Umbilical cord (tissue), 2 donors: ENCODE results near the gene KHDRBS2. TPM values are rescaled to one million over a fixed set of nuclear protein-coding genes. Genes with fewer than 3 reads are reported as not detected.

Source experiments
- DNase-seq: peaks from one replicate; pipeline ENCODE4 v3.0.0-alpha.2; 2015; ENCODE audit warnings: low spot score
- total RNA-seq: library from RNA; depleted of rRNA; stranded (reverse); fragments of >200 nt; gene quantifications from one replicate; pipeline ENCODE4 v1.2.3, GENCODE V29; 2014; ENCODE audit warnings: low replicate concordance; ENCODE audit not compliant: insufficient read depth

Gene KHDRBS2
- total RNA-seq = 2.4 TPM

DNA sequence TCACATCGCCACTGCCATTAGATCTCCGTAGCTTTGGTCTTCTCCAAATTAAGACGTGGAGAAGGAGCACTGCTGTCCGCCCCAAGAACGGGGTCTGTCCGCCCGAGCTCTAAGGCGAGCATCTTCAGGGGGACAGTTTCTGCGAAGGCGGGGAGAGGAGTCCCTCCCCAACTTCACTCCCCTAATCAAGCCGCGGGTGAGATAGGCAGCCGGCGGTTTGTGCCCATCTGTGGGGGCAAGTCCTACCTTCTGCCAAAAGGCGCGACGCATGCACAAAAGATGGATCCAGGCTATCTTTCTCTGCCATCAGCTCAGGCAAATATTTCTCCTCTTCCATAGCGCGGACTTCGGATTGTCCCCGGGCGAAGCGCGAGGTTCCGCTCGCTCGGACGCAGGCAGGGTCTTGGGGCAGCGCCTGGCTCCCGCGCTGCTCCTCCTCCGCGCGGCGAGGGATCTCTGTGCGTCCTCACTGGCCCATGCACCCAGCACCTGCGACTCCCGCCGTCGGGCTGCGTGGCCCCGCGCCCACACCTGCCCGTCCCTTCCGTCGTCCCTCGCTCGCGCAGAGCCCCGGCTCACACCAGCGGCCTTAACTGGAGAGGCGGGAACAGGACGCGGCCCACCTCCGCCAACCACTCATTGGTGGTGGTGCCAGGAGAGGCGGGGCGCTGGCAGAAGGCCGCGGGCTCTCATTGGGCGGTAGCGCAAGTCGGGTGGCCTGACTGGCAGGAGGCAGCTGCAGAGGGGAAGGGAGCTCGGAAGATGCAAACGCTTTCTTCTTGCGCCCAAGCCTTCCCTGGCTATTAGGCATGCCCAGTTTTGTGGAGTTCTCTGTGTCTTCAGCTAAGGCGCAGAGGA lies at the start of gene KHDRBS2:
TSS of gene KHDRBS2 (minus strand) at position 614 of the 858 bp plus-strand sequence.
- peak; percentile 76 for DNase-seq

DNA sequence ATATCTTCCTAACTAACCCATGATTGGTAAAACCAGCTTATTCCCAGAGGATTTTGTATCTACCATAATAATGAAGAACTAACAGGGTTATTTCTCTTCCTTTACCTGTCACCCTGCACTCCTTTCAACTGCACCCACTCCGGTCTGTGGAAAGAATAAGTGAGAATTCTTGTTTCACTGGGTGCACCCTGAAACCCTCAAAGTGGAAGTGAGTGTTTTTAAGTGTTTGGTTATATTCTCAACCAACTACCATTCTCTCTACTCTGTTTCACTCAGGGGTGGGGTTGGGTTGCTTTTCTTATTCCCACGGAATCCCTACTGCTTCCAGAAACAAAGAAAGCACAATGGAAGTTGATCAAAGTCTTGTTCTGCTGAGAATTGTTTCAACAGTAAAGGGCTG lies 42.6 kb upstream of the KHDRBS2 start:
- no peak for DNase-seq

- DNase-seq = peak; percentile 2
These were observed 38.8 kb upstream of the KHDRBS2 start for GRCh38 chr6:62324834-62325233.

DNA sequence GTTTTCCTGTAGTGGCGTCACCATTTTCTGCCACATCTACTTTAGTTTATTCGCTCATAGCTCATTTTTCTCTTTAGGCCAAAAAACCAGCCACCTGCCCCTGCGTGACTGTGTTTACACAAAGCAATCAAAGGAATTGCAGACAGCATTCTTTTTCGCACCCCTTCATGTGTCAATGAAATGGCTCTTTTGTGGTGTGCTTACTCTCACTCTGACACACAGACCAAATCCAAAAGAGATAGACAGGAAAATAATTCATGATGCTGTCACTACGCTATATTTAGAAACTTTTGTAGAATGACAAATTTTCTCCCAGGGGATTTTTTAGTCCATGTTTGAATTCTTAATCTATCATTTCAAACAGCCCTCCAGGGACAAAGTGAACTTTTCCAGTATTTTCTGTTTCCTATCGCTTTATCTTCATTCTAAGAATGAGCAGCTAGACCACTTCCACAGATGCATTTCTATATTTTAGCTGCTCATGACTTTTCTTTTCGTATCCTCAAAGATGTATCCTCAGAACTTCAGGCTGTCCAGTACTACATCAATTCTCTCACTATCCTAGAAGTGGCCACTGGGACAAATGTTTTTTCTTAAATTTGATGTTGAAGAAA lies 37.9 kb upstream of the KHDRBS2 start:
- peak; percentile 14 for DNase-seq

- DNase-seq = no peak
These were observed 12.8 kb upstream of the KHDRBS2 start for GRCh38 chr6:62298745-62299392.

DNA sequence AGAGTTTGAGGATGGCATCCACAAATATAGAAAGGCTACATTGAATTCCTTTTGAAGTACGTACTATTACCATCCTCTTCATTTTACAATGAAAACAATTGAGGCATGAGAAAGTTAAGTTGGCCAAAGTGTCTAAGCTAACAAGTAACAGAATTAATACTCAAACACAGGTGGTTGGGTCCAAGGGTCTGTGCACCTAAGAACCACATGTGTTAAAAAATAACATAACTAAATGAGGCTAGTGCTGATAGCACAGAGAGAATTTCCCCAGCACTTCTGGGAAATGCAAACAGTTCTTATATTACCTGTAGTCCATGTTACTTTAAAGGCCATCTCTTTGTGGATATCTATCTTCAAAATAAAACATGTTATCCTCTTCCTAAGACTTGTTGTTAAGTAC lies 10.5 kb upstream of the KHDRBS2 start:
- DNase-seq = no peak

DNA sequence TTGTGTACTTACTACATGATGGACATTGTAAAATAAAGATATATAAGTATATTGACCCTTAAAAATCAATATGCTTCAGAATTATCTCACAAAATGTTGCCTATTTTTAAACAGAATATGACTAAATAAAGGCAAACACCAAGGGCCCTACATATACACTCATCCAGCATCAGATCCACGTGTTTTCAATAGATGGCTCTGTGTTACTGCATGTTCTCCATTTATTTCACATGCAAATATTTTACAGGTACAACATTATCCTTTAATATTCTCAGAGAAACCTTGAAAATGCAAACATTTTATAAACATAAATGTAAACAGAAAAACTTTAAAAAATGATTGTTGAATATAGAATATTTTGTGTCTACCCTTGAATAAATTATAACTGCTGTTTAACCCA lies 2.9 kb upstream of the KHDRBS2 start:
- no peak for DNase-seq

- DNase-seq = no peak
These were observed 2.5 kb upstream of the KHDRBS2 start for GRCh38 chr6:62288562-62288961.

- DNase-seq = no peak
These were observed 432 bp upstream of the KHDRBS2 start for GRCh38 chr6:62286470-62286843.

DNA sequence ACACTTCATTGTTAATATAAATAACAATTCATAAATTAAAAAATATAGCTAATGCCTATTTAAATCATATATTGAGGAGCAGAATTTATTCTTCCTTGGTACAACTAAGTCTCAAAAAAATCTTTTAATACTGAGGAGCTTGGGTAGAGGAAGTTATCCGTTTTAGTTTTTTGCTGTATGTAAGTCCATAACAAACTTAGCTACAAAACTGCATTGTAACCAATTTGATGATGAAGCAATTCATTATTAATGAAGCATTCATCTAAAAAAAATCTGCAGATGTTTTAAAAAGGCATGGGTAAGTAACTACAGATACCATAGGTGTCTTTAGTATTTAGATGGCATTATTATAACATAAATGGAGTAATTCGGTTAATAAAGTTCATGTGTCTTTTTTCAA lies 1.3 kb downstream of the KHDRBS2 start:
- no peak for DNase-seq

DNA sequence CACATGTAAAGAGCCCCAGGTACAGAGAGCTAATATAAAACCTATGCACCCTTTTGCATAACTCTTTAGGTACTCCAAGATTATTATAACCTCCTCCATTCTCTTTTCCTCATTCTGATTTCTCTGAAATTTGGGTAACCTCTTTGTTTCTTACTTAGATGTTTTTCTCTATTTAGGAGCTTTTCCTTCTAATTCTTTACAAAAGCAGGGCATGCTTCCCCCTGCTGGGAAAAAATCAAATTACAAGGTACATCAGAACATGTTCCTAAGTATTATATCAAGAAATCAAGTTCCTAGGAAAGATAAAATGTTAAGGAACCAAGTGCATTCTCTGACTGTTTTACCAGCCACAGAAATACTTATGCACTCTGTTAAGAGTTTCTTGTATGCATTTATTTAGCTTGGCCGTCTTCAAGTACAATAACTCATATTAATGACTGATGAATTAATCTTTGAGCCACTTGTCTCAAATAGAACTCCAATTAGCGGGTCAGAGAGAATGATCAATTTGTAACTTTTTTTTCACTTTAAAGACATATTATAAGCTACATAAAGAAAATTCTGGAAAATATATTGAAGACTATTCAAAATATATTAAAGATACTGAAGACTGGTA lies 2.1 kb downstream of the KHDRBS2 start:
- DNase-seq = peak; percentile 63

DNA sequence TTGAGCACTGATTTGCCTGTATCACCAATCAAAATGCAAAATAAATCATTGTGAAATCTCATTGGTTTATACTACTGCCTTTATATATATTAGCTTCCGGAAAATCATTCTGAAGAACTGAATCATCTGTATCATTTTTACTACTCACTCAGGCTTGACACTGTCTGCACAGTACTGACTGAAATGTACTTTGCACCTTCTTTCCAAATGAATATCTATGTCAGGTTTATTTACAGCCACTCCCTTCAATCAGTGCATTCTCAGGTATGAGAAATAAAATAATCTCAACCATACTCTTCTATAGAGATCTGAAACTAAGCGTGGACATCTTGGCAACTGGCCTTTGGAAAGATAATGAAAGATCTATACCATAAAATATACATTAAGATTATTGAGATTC lies 2.7 kb downstream of the KHDRBS2 start:
- no peak for DNase-seq

DNA sequence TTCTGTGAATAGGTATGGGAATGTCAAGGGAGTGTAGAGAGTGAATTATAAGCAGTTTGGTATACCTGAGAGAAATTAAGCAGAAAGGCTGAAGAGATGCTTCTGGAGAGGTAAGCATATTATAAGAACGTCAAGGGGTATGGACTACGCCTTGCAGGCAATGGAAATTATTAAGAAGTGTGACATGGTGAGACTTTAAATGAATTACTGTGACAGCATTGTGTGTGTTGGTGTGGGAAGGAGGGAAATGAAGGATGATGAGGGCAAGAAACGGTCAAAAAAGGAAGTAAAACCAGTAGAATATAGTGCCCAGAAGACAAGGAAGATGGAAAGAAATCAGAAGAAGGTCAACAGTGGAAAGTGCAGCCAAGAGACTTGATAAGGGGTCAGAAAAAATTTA lies 5.9 kb downstream of the KHDRBS2 start:
- DNase-seq = no peak

GRCh38 chr6:62272114-62272513 lies 13.9 kb downstream of the KHDRBS2 start:
- DNase-seq = no peak

DNA sequence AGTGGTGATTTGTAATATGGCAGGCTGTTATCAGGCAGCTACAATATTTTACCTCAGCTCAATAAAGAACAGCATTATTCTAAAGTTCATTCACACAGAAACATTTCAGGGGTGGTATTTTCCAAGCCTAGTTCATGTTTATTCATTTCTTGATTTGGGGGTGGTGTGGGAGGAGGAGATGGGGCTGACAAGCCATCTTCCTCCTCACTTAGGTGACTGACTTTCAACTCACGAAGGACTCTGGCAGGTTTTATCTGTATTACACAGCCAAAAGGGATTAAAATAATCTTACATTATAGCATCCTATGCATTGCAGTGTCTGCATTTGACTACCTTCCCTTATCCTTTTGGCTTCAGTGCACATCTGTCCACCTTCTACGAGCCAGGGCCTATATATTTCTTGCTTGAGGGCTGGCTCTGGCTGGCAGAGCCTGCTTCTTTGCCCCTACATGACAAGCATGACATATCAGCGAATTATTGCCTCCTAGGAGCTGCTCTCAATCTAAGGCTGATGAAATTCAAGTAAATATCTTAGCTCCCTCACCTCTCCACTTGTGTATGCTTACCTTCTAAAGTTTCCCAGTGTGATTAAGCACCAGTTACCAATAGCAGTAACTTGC lies 20.0 kb downstream of the KHDRBS2 start:
- no peak for DNase-seq

GRCh38 chr6:62262283-62262682 lies 23.7 kb downstream of the KHDRBS2 start:
- no peak for DNase-seq

DNA sequence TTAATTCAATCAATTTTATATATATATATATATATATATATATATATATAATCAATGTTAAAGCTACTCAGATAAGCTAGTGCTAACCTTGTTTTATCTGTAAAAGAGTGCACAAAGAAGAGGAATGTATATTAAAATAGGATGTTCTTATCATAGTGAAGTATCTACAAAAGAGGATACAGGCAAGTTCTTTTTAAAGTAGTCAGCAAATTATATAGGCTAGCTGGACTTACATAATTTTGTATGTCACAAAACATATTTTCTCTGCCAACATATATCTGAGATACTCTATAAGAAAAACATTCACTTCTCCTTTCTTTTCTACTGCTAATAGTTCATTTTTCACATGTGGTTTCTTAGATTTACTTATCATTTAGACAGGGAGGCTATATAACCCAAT lies 39.9 kb downstream of the KHDRBS2 start:
- no peak for DNase-seq

GRCh38 chr6:62236784-62237183 lies 49.2 kb downstream of the KHDRBS2 start:
- DNase-seq = no peak

GRCh38 chr6:62229231-62229630 lies 56.8 kb downstream of the KHDRBS2 start:
- no peak for DNase-seq

DNA sequence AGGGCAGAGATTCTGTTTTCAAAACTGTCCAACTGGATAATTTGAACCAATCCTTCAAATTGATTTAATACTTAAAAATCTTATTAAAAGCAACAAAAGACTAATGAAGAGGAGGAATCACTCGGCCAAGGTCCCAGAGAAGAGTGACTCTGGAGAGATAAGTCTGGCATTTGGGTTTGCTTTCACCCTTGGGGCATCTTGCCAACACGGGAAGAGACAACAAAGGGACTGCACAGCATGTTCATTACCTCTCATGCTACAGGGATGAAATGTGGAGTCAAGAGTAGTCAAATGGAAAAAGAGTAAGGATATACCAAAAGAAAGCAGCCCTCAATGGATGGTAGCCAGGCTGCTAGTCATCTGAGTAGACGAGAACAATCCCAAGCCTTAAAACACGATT lies 68.2 kb downstream of the KHDRBS2 start:
- DNase-seq = no peak

DNA sequence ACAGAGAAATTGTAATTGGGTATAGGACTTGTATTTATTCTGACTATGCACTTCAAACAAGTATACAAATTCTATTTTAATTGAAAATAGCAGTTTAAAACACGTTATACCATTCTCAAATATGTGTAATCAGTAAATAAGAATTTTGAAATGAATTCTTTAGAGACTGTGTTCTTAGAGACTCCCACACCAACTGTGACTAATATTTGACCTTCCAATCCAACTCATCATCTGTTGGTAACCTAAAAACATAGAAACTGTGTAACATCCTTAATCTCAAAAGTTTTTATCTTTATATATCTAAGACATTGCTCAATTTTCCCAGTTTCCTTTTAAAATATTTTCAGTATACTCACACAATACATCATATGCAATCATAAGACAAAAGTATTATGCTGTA lies 83.9 kb downstream of the KHDRBS2 start:
- DNase-seq = no peak

DNA sequence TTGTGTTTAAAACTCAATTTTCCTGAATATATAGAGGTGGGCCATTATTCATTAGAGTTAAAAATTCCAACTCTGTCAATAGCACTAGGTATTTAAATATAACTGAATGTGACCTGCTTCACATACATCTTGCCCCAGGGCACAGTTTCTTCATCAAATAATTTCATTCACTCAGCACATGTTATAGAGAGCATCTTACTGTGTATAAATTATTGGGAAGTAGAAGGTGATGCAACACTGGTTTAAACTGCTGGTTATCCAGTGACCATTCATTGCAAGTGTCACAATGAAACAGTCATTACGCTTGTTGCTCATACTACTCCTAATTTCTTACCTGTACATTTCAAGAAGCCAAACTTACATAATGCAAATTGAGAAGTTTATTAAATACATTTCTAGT lies 93.4 kb downstream of the KHDRBS2 start:
- DNase-seq = no peak
